ENCODE measurements around the gene RPTOR. TPM values are rescaled to one million over a fixed set of nuclear protein-coding genes. Genes with fewer than 3 reads are reported as not detected.

The RPTOR gene
- total RNA-seq, 2 experiments from 2014 or later: 53.1 to 54.0 TPM

GRCh38 chr17:80769936-80770625 is 225.4 kb downstream of the RPTOR start:
- Mint-ChIP-seq H3K4me3 (no peak overlapping the region), H3K9me3 (ENCODE audit: insufficient read depth) (no peaks in the 10 kb centered on the region), H3K36me3 (ENCODE audit: low read depth) (peaks cover 47% of the 10 kb centered on the region), H3K27me3 (ENCODE audit: low read depth) (no peaks in the 10 kb centered on the region), H3K27ac (peak overlapping the region; percentile 16), H3K4me1 (ENCODE audit: low read depth) (peaks cover 69% of the 10 kb centered on the region)
- DNase-seq (no peak), ATAC-seq (no peak)
- CTCF ChIA-PET: no interaction called here
- POLR2A ChIA-PET: interaction anchor here (1.0 kb wide), 1 partner anchor 11 kb away, joined by 3 read pairs; no protein-coding TSS in a partner anchor

GRCh38 chr17:80770881-80771611 is 226.4 kb downstream of the RPTOR start:
- peaks cover 66% of the 10 kb centered on the region for H3K4me1 Mint-ChIP-seq (ENCODE audit: low read depth)
- ChIA-PET CTCF (no interaction called here), POLR2A (interaction anchor here (1.0 kb wide), 1 partner anchor 10 kb away, joined by 3 read pairs; no protein-coding TSS in a partner anchor)
- peaks cover 46% of the 10 kb centered on the region for H3K36me3 Mint-ChIP-seq (ENCODE audit: low read depth)
- no peak for ATAC-seq
- H3K4me3 Mint-ChIP-seq: no peak overlapping the region
- peak overlapping the region; percentile 54 for H3K27ac Mint-ChIP-seq
- no peaks in the 10 kb centered on the region for H3K27me3 Mint-ChIP-seq (ENCODE audit: low read depth)
- DNase-seq: no peak
- no peaks in the 10 kb centered on the region for H3K9me3 Mint-ChIP-seq (ENCODE audit: insufficient read depth)

GRCh38 chr17:80771612-80772005 is 227.0 kb downstream of the RPTOR start:
- no peak for DNase-seq
- CTCF ChIA-PET: no interaction called here
- Mint-ChIP-seq H3K27ac (peak overlapping the region; percentile 54), H3K9me3 (ENCODE audit: insufficient read depth) (no peaks in the 10 kb centered on the region), H3K4me3 (no peak overlapping the region), H3K4me1 (ENCODE audit: low read depth) (peaks cover 66% of the 10 kb centered on the region), H3K36me3 (ENCODE audit: low read depth) (peaks cover 43% of the 10 kb centered on the region), H3K27me3 (ENCODE audit: low read depth) (no peaks in the 10 kb centered on the region)
- POLR2A ChIA-PET: no interaction called here
- ATAC-seq: no peak

GRCh38 chr17:80772906-80773242 is 228.2 kb downstream of the RPTOR start:
- DNase-seq (no peak), ATAC-seq (no peak)
- ChIA-PET CTCF (interaction anchor here (0.7 to 3.4 kb wide), 7 partner anchors 10 to 126 kb away, joined by 3 to 22 read pairs (median 16); no protein-coding TSS in a partner anchor), POLR2A (no interaction called here)
- Mint-ChIP-seq H3K27ac (peak overlapping the region; percentile 94), H3K27me3 (ENCODE audit: low read depth) (no peaks in the 10 kb centered on the region), H3K4me1 (ENCODE audit: low read depth) (peaks cover 70% of the 10 kb centered on the region), H3K36me3 (ENCODE audit: low read depth) (peaks cover 51% of the 10 kb centered on the region), H3K4me3 (no peak overlapping the region), H3K9me3 (ENCODE audit: insufficient read depth) (no peaks in the 10 kb centered on the region)

GRCh38 chr17:80773243-80773991 is 228.8 kb downstream of the RPTOR start:
- no peak overlapping the region for H3K4me3 Mint-ChIP-seq
- no peaks in the 10 kb centered on the region for H3K27me3 Mint-ChIP-seq (ENCODE audit: low read depth)
- peaks cover 56% of the 10 kb centered on the region for H3K36me3 Mint-ChIP-seq (ENCODE audit: low read depth)
- no peaks in the 10 kb centered on the region for H3K9me3 Mint-ChIP-seq (ENCODE audit: insufficient read depth)
- peak overlapping the region; percentile 94 for H3K27ac Mint-ChIP-seq
- ATAC-seq: peak; percentile 53
- peaks cover 75% of the 10 kb centered on the region for H3K4me1 Mint-ChIP-seq (ENCODE audit: low read depth)
- no peak for DNase-seq
- POLR2A ChIA-PET: interaction anchor here (1.0 to 2.3 kb wide), 3 partner anchors 10 to 19 kb away, joined by 3 to 11 read pairs (median 6); no protein-coding TSS in a partner anchor
- CTCF ChIA-PET: interaction anchor here (0.7 to 3.4 kb wide), 8 partner anchors 11 to 126 kb away, joined by 3 to 22 read pairs (median 10); no protein-coding TSS in a partner anchor

GRCh38 chr17:80774146-80774545 is 229.5 kb downstream of the RPTOR start:
- H3K27ac Mint-ChIP-seq: peak overlapping the region; percentile 94
- H3K4me1 Mint-ChIP-seq (ENCODE audit: low read depth): peaks cover 76% of the 10 kb centered on the region
- no peaks in the 10 kb centered on the region for H3K9me3 Mint-ChIP-seq (ENCODE audit: insufficient read depth)
- DNase-seq (no peak), ATAC-seq (no peak)
- H3K4me3 Mint-ChIP-seq: peak overlapping the region; percentile 61
- ChIA-PET CTCF (interaction anchor here (0.8 to 3.4 kb wide), 9 partner anchors 8 to 347 kb away, joined by 3 to 22 read pairs (median 6); no protein-coding TSS in a partner anchor), POLR2A (interaction anchor here (0.6 to 2.3 kb wide), 12 partner anchors 8 to 73 kb away, joined by 3 to 11 read pairs (median 4); no protein-coding TSS in a partner anchor)
- no peaks in the 10 kb centered on the region for H3K27me3 Mint-ChIP-seq (ENCODE audit: low read depth)
- H3K36me3 Mint-ChIP-seq (ENCODE audit: low read depth): peaks cover 63% of the 10 kb centered on the region

- ATAC-seq (peak; percentile 68), DNase-seq (peak; percentile 57)
- Mint-ChIP-seq H3K36me3 (ENCODE audit: low read depth) (peaks cover 66% of the 10 kb centered on the region), H3K27ac (peak overlapping the region; percentile 94), H3K9me3 (ENCODE audit: insufficient read depth) (no peaks in the 10 kb centered on the region), H3K4me3 (peak overlapping the region; percentile 61), H3K4me1 (ENCODE audit: low read depth) (peaks cover 81% of the 10 kb centered on the region), H3K27me3 (ENCODE audit: low read depth) (no peaks in the 10 kb centered on the region)
- ChIA-PET CTCF (interaction anchor here (0.8 to 3.4 kb wide), 10 partner anchors 9 to 347 kb away, joined by 3 to 22 read pairs (median 4); no protein-coding TSS in a partner anchor), POLR2A (interaction anchor here (0.6 to 2.3 kb wide), 13 partner anchors 9 to 73 kb away, joined by 3 to 11 read pairs (median 4); no protein-coding TSS in a partner anchor)
Observed at GRCh38 chr17:80774643-80775281, 230.1 kb downstream of the RPTOR start.

- ATAC-seq (no peak), DNase-seq (no peak)
- ChIA-PET CTCF (interaction anchor here (0.8 to 3.3 kb wide), 3 partner anchors 8 to 123 kb away, joined by 4 to 22 read pairs (median 16); no protein-coding TSS in a partner anchor), POLR2A (interaction anchor here (1.3 to 2.3 kb wide), 5 partner anchors 8 to 57 kb away, joined by 3 to 11 read pairs (median 5); no protein-coding TSS in a partner anchor)
- Mint-ChIP-seq H3K36me3 (ENCODE audit: low read depth) (peaks cover 64% of the 10 kb centered on the region), H3K4me3 (no peak overlapping the region), H3K27me3 (ENCODE audit: low read depth) (no peaks in the 10 kb centered on the region), H3K27ac (no peak overlapping the region), H3K9me3 (ENCODE audit: insufficient read depth) (no peaks in the 10 kb centered on the region), H3K4me1 (ENCODE audit: low read depth) (peaks cover 81% of the 10 kb centered on the region)
Observed at GRCh38 chr17:80775863-80776262, 231.2 kb downstream of the RPTOR start.

- Mint-ChIP-seq H3K9me3 (ENCODE audit: insufficient read depth) (no peaks in the 10 kb centered on the region), H3K27me3 (ENCODE audit: low read depth) (no peaks in the 10 kb centered on the region), H3K27ac (no peak overlapping the region), H3K36me3 (ENCODE audit: low read depth) (peaks cover 58% of the 10 kb centered on the region), H3K4me1 (ENCODE audit: low read depth) (peaks cover 87% of the 10 kb centered on the region), H3K4me3 (no peak overlapping the region)
- POLR2A ChIA-PET: no interaction called here
- DNase-seq (no peak), ATAC-seq (no peak)
- CTCF ChIA-PET: interaction anchor here (1.0 to 1.2 kb wide), 2 partner anchors 14 to 15 kb away, joined by 3 to 4 read pairs; no protein-coding TSS in a partner anchor
Observed at GRCh38 chr17:80777274-80777673, 232.6 kb downstream of the RPTOR start.

- no peak overlapping the region for H3K27ac Mint-ChIP-seq
- H3K36me3 Mint-ChIP-seq (ENCODE audit: low read depth): peaks cover 51% of the 10 kb centered on the region
- peaks cover 88% of the 10 kb centered on the region for H3K4me1 Mint-ChIP-seq (ENCODE audit: low read depth)
- H3K4me3 Mint-ChIP-seq: no peak overlapping the region
- ChIA-PET CTCF (interaction anchor here (0.9 kb wide), 1 partner anchor 18 kb away, joined by 3 read pairs; no protein-coding TSS in a partner anchor), POLR2A (interaction anchor here (0.9 kb wide), 1 partner anchor 15 kb away, joined by 4 read pairs; no protein-coding TSS in a partner anchor)
- DNase-seq: no peak
- ATAC-seq: no peak
- H3K9me3 Mint-ChIP-seq (ENCODE audit: insufficient read depth): no peaks in the 10 kb centered on the region
- no peaks in the 10 kb centered on the region for H3K27me3 Mint-ChIP-seq (ENCODE audit: low read depth)
Observed at GRCh38 chr17:80778716-80779115, 234.1 kb downstream of the RPTOR start.

- Mint-ChIP-seq H3K27ac (peak overlapping the region; percentile 12), H3K9me3 (ENCODE audit: insufficient read depth) (no peaks in the 10 kb centered on the region), H3K4me1 (ENCODE audit: low read depth) (peaks cover 87% of the 10 kb centered on the region), H3K36me3 (ENCODE audit: low read depth) (peaks cover 52% of the 10 kb centered on the region), H3K27me3 (ENCODE audit: low read depth) (no peaks in the 10 kb centered on the region), H3K4me3 (no peak overlapping the region)
- CTCF ChIA-PET: interaction anchor here (4.3 to 4.4 kb wide), 2 partner anchors 12 to 17 kb away, joined by 19 to 44 read pairs; no protein-coding TSS in a partner anchor
- POLR2A ChIA-PET: no interaction called here
- ATAC-seq (no peak), DNase-seq (no peak)
Observed at GRCh38 chr17:80779336-80779735, 234.7 kb downstream of the RPTOR start.

Data from activated CD8-positive, alpha-beta T cell treated with anti-CD3 and anti-CD28 coated beads, Interleukin-2, amount 10 ng/mL, durations not matched to agents 7 days and 5 days (primary cell).